ENCODE data around the gene TCP11L2.
"Not testable (repeated sequence)": the region's sequence is repeated elsewhere in the genome, so short reads cannot be mapped to it uniquely, and the experiment has no call there.

Gene TCP11L2

DNA sequence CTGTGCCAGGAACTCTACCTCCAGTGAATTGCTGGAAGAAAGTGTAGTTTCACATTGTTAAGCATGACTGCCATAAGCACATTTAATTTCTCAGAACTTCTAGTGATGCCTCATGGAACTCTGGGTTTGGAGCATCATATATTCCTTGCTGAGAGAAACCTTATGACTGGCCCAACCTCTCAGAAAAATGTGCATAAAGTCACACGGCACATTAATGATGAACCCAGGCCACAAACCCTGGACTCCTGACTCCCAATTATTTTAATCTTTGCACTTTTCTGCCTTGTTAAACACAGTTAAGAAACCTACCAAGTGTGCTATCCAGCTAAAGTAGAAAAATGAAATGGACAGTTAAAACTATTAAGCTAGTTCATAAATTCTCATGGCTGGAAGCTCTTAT is 5.6 kb downstream of the TCP11L2 start:
- no peak for DNase-seq

DNA sequence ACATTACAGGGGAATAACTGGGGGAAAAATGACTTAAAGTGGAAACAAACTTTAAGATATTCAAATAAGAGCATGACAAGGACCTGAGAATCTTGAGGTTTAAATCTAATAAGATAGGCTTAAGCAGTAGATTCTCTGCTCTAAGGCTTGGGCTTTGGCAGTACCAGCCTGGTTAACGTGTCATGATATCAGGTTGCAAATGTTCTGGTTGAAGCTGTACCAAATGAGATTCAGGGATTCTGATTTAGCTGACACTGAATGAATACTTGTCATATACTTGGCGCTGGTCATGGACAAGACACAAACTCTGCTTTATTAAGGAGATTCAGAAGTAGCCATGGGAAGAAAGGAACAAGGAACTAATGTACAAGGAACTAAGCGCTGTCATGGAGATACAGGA is 6.1 kb downstream of the TCP11L2 start:
- no peak for DNase-seq

DNA sequence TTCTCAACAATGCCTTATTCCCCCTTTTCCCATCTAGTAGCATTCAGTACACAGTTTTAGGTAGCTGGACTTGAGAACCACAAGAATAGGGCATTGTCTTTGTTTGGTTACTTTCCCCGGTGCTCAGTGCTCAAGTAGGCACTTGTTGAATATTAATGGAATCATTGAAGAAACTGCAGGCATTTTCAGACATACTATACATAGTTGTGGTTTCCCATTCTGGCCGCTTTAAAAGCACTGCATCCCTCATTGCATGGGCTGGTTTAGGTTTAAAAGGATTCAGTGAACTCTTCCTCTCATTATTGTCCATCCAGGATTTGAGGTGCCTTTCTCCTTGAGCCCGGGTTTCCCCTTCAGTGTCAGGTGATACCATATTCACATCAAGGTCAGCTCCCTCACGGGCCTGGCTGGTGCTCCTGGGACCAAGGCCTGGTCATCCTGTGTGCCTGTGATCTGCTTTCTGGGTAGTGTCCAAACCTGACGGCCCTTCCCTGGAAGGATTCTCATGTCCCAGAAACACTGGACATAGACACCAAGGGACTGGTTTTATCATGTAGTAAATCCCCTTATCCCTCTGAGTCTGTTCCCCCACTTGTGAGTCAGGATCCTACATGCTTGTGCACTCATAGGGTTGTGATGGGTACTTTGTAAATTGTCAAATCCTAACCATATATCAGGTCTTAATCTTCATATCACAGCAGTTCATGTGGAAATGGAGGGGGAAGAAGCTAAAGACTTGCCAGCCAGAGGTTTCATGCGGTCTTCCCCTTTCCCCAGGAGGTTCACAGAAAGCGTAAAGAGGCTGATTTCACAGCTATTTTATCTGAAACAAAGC is 7.4 kb downstream of the TCP11L2 start:
- DNase-seq: no peak

DNA sequence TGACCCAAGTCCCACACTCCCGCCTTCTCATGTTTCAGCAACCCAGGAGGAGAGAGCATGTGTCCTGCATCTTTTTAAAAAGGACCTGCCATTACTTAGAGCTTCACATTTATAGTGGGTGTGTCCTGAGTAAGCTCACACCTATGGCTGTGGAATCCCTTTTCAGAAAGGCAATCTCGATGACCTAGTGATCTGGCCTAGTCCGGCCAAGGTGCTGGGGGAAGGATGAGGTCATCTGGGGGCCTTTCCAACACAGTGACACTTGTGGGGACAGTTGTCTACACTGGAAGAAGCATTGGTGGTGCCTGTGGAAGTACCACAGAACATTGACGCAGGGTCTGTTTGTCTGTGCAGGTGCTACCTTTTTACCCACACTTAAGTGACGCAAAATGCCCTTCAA is 8.2 kb downstream of the TCP11L2 start:
- no peak for DNase-seq

DNA sequence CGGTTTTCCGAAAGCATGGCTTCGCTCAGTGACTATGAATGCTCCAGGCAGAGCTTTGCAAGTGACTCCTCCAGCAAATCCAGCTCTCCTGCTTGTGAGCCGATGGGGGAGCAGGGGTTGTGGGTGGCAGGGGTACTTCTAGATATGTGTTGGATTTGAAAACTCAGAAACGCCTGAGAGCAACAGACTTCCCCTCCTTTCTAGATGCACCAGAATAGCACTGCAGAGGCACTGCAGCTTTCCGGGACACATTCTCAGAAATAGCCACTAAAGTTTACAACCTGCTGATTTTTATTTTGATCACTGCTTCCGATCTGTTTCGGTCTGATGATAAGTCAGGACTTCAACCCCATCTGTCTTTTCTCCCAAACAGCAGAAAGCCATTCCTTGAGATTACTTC is 8.6 kb downstream of the TCP11L2 start:
- DNase-seq: no peak

DNA sequence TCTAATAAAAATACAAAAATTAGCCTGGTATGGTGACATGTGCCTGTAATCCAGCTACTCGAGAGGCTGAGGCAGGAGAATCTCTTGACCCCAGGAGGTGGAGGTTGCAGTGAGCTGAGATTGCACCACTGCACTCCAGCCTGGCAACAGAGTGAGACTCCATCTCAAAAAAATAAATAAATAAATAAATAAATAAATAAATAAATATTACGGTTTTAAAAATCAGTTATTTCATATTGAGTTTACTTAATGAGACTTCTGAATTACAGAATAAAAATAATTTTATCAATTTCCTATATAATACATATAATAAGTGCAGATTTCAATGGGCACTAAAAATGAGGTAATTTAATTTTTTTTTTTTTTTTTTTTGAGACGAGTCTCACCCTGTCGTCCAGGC is 10.9 kb downstream of the TCP11L2 start:
- not testable (repeated sequence) for DNase-seq

DNA sequence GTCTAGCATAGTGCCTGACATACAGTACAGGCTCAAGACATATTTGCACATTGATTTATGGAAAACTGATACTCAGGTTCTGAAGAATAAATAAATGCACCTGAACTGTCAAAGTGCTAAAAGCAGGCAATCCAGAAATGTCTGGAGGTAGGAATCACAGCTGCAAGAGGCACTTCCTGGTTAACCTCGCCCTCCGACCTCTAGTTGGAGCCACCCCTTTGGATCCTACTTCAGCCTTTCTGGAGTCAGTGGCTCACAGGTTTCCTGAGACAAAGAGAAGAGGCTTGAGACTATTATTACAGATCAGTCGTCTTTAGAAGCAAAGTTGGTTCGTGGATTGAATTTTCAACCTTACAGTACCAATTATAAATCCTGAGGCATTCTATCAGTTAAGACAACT is 13.0 kb downstream of the TCP11L2 start:
- DNase-seq: no peak

DNA sequence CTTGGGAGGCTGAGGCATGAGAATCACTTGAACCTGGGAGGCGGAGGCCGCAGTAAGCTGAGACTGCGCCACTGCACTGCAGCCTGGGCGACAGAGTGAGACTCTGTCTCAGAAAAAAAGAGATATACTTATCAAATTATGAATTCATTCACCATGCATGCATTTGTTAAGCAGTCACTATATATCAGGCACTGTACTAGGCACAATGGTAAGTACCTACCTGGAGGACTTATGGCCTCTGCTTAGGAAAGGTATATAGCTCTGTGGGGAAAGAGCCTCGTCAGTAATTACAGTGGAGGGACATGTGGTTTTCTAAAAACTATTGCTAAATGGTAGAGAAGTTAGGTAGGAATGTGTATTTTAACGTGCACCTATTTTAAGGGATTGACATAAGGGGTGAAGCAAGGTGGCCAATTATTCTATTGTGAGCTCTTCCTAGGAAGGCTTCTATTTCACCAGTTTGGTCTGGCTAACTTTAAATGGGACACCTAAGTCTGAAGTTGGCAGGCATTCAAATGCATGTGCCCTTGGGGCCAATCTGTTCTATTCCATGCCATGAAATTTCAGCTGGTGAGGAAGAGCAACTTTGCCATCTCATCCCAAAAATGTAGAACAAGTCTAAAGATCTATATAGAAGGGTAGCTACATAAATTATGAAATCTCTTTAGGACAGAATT is 15.0 kb downstream of the TCP11L2 start:
- no peak for DNase-seq

DNA sequence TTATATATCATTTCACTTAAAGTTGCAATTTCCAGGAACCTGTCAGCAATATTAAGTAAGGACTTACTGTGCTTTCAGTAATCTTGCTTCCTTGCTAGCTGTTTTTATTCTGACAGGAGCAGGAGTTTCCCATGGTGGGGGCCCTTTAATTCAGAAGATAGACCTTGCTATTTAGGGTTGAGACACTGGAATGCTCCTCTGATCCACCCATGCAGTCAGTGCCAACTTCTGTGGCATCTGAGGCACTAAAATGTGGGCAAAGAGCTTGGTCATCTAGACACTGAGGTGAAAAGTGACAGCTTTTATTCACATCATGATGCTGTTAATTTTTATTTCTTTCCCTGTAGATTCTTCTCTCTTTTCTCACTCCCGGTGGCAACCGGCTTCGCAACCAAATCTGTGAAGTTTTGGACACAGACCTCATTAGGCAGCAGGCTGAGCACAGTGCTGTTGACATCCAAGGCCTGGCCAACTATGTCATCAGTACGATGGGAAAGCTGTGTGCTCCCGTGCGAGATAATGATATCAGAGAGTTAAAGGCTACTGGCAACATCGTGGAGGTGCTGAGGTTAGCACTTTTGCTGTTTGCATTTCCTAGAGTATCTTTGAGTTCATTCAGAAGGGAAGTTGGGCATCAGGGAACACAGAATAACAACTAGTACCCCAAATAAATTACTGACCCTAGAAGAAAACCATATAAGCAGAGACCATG is 18.8 kb downstream of the TCP11L2 start:
- no peak for DNase-seq

DNA sequence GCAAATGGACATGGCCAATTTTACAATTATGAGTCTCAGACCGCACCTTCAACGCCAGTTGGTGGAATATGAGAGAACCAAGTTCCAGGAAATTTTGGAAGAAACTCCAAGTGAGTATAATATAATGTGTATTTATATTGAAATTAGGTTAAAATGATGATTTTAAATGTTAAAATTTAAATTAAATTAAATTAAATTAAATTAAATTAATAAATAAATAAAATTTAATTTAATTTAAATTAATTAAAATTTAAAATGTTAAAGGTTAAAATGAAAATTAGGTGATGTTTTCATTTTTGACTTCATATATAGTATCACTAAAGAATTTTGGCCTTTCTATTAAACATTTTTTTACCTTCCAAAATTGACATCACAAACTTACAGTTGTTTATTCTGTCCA is 21.0 kb downstream of the TCP11L2 start:
- DNase-seq: no peak

DNA sequence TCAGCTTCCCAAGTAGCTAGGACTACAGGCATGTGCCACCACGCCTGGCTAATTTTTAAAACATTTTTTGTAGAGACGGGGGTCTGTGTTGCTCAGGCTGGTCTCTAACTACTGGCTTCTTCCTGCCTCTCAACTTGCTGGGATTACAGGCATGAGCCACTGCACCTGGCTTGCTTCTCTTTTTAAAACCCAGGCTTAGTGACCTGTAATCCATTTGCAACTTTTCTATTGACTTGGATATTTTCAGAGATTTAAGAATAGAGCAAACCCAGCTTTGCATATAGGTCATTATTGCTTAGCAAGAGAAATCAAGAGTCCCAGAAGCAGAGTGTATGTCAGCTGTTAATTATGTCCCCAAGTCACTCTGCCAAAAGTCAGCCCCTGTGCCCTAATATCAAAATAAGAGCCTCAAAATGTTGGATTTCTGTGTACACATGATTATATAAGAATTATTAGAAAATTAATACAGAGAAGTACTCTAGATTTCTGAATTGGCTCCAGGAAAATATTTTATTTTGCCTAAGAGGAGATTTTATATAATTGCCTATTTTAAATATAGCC is 24.9 kb downstream of the TCP11L2 start:
- no peak for DNase-seq

DNA sequence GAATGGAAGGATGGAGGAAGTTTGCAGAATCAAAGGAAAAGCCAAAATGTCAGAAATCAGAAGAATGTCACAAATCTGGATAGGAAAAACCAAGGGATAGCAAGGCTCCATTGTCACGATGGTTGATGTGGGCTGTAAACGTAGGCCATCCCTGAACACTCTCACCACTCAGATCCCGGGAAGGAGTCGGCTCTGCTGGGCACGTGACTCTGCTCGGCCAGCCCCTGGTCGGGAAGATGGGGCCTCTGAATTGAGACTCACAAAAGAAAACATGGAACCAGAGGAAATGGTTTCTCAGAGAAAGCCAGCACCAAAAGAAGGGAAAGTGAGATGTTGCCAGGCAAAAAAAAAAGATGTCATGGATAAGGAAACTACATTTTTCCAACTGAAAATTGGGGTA is 26.2 kb downstream of the TCP11L2 start:
- no peak for DNase-seq

DNA sequence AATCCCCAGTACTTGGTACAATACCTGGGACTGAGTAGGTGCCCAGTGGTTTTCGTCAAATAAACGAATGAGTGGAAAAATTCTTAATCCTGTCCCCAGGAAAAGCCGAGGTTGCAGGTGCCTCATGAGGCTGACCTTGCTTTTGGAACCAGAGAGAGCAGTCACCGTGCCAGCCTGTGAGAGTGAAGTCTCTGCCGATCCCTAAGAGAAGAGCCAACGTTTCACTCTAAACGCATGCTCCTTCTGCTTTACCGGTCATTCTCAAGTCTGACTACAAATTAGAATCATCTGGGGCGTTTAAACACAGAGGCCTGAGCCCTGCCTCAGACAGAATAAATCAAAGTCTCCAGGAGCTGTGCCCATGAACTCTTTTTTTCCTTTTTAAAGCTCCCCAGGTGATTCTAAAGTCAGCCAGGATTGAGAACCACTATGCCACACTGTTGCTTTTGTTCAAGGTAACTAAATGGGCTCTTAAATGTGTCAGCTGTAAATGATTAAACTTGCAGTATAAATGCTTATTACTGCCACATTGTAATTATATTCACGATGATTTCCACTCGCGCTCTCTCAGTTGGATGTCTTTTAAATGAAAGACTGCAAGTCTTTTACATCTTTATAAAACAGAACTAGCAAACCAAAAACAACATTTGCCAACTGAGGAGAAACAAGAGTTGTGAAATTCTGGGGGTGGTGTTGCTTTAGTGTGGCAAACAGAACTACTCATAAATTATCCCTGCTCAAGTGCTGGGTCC is 26.9 kb downstream of the TCP11L2 start:
- no peak for DNase-seq

DNA sequence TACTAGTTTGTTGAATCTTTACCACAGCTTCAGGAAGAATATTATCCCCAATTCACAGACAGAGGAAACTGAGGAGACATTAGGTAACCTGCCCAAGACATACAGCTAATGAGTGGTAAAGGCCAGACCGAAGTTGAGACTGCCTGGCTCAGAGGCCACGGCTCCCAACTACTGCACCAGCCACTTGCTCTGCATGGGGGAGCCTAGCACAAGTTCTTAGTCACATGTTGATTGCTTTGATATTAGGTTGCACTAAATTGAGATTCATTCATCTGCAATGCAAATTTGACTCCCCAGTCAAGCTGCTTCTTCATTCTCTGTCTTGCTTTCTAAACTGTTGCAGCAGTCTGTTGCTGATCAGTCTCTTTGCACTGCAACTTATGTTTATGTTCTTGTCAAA is 29.1 kb downstream of the TCP11L2 start:
- no peak for DNase-seq

DNA sequence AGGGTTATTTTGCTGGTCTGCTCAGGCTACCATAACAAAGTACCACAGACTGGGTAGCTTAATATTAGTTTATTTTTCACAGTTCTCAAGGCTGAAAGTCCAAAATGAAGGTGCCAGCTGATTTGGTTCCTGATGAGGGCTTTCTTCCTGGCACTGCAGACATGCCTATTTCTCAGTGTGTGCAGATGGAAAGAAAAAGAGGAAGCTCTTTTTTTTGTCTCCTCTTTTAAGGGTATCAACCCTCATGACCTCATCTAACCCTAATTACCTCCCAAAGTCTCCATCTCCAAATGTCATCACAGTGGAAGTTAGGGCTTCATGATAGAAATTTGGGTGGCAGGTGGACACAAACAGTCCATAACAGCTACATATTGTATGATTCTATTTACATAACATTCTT is 30.0 kb downstream of the TCP11L2 start:
- DNase-seq: no peak

DNA sequence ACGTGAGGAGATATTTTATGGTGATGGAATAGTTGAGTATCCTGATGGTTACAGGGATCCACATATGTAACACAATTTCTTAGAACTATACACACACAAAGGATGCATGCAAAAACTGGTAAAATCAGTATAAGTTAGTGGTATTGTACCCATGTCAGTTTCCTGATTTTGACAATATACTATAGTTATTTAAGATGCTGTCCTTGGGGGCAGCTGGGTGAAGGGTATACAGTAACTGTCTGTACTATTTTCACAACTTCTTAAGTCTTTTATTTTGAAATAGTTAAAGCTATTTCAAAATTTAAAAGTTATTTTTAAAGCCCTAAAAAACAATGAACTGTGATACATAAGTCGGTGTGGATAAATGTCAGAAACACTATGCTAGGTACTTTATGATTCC is 30.5 kb downstream of the TCP11L2 start:
- DNase-seq: no peak

DNA sequence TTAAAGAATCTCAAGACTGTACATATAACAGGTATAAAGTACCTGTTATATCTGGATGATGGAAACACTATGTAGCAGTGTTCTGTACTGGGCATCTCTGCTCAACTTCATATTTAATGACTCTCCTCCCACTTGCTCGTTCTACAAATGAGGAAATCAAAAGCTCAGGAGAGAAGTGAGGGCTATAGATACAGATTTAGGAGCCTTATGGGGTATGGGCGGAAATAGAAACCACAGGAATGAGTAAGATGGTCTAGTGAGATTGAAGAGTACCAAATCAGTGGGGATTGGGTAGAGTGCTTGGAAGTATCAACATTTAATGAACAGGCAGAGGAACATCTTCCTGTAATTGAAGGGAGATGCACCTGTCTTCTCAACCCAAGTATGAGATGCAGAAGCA is 31.2 kb downstream of the TCP11L2 start:
- DNase-seq: no peak

DNA sequence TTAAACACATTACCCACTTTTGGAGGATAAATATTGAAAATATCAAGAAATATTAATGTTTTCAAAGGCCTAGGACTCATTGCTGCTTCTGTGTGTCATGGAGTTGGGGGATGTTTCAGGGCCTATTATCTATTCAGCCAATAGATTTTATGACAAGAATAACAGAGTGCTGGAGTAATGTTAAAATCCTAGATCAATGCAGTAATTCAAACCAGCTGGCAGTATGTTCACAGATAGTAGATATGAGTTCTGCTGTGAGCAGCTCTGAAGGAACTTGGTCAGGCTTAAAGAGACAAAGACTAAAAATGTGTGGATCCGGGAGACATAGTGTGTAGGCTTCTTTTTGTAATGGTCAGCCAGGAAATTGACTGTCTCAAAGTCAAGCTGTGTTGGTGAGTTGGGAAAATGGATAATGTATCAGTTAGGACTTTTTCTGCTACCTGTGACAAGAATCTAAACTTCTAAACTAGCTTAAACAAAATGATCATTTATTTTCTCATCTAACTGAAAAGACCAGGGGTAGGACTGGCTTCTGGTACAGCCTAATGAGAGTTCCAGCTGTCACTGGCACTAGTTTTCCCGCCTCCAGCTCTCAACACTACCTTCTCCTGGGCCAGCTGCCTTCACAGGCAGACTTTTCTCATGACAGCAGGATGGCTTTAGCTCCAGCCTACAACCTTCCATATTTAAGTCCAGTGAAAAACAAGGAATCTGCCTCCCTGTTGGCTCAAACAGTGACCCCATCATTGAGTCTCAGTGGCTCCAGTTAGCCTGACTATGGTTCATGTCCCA is 38.7 kb downstream of the TCP11L2 start:
- DNase-seq: no peak

DNA sequence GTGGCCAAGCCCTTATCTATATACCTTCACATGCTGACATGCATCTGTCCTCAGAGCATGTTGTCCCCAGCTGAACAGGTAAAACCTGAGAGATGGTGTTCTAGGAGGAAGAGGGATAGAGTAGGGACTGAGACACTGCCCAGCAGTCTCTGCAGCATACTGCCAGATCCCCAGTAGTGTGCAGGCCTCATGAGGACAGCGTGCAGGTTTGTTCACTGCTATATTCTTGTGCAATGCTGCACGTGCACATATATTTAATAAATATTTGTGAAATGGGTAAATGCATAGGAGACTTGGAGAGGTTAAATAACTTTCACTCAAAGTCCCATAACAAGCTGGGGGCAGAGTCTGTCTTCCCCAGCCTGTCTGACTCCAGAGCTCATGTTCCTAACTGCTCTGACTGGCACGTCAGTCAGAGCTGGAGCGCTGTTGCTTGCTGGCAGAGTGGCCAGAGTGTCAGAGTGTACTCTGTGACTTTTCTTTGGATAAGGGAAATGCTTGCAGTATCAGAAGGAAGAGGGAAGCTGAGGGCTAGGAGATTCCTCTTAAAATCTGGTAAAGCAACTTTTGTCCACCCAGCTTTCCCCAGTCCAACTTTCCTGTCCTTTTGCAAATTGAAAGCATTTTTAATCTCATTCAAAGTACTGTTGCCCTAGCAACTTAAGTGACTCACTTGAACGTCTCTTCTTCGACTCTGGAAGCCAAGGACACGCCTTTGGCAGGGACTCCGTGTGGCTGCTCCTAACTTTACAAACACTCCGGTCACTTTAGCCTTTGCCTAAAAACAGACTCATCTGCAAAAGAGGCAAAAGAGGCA is 40.1 kb downstream of the TCP11L2 start:
- no peak for DNase-seq

DNA sequence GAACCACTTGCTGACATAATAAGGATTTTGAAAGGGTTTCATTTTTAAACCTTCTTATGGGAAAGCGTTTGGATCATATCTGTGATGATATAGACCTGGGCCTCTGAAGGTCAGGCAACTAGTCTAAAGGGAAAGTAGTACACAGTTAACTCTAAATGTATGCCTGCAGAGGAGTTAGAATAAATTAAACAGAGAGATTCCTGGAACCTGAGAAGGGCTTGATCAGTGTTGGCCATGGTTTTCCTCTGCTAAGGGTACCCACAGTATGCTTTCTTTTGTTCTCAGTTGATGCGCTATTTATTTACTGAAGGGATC is 40.6 kb downstream of the TCP11L2 start:
- DNase-seq: no peak

DNA sequence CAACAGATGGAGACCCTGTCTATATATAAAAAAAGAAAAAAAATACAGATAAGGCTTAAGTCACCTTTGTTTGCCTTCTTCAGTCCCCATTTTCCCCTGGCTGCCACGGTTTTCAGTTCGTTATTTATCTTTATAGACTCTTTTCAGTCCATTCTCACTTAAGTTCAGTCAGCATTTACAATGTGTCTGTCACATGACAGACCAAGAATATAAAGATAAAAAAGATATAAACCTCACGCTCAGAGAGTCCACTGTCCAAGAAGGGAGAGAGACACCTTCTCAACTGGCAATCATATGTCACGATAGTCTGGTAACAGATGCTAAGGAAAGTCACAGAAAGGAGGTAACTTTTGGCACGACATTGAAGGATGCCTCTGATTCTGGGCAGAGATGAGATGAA is 41.6 kb downstream of the TCP11L2 start:
- DNase-seq: no peak

Data from activated gamma-delta T cell treated with Interleukin-2 at 50 U/mL for 16 hours (primary cell).